Middle frontal gyrus (tissue), 1 donor: ENCODE results near the gene TMEM132C.

Source experiments
- DNase-seq: peaks from one replicate; pipeline ENCODE4 v3.0.0-alpha.2; 2015; ENCODE audit warnings: low spot score; ENCODE audit errors: extremely low spot score

TMEM132C gene

GRCh38 chr12:128657378-128657777, 390.4 kb downstream of the TMEM132C start:
- no peak for DNase-seq

DNA sequence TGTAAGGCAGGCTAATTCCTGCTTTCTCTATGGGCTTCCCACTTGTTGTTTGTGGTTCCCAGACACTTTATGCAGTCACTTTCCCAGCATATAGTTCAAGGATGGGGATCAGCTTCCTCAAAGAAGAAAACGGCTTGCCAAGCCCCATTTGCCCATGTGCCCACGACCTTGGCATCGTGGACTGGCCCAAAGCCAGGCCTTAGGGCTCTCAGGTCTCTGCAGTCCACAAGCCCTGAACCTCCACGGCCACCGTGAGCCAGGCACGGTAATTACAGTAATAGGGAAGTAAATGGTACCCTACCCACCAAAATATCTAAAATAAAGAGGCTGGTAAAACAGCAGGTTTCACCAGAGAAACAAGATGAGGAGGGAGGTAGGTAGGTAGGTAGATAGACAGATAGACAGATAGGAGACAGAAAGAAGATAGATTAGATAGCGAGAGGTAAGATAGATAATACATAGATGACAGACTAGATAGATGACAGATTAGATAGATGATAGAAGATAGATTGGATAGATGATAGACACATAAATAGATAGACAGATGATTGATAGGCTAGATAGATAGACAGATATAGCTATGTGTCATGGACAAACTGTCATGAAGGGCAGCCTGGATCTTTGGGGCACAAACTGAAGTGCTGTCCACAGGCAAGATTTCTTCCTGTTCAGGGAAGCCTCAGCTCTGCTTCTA, 393.7 kb downstream of the TMEM132C start:
- no peak for DNase-seq

DNA sequence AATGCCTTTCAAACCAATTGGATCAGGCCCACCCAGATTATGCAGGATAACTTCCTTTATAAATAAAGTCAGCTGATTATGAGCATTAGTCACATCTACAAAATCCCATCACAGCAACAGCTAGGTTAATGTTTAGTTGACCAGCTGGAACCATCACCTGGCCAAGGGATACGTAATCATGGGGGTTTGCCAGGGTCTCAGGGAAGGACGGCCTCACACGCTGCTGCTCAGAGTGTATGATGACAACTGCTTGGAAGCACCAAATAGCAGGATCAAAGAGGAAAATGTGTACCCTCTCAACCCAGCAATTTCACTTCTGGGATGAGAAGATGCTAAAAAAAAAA, 394.2 kb downstream of the TMEM132C start:
- no peak for DNase-seq

- DNase-seq, result no peak
These were observed 395.1 kb downstream of the TMEM132C start for GRCh38 chr12:128662101-128662500.

DNA sequence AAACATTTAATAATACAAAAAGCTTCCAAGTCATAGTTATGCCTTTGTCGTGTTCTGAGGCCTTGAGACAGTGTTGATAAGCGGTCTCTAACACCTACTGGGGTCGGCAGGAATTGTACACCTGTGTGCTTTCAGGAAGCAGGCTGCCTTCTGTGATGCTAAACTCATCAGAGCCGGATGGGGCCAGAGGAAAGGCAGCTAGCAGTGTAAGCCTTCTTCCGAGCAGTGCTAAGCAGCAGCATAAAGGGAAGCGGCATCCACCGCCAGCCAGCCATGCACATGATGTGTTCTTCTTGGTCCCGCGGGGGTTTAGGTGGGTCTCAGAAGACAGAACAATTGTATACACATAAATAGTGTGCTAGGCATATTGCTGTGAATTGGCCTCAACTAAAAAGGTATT, 397.5 kb downstream of the TMEM132C start:
- DNase-seq, result no peak

DNA sequence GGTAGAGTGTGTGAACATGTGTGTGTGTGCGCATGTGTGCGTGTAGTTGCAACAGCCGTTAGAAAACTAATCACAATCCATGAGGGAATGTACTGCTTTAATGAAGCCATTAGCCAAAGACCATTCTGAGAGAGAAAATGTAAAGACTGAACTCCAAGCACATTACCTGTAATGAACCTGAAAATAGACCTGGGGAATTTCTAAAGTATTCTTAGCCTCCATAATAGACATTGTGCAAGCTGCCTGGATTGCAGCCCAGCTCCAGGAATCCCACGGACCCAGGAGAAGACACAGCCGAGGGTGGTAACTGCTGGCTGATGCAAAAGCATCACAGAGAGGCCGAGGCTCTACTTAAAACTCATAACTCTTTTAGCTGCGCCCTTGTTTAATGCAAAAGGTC, 400.2 kb downstream of the TMEM132C start:
- no peak for DNase-seq

DNA sequence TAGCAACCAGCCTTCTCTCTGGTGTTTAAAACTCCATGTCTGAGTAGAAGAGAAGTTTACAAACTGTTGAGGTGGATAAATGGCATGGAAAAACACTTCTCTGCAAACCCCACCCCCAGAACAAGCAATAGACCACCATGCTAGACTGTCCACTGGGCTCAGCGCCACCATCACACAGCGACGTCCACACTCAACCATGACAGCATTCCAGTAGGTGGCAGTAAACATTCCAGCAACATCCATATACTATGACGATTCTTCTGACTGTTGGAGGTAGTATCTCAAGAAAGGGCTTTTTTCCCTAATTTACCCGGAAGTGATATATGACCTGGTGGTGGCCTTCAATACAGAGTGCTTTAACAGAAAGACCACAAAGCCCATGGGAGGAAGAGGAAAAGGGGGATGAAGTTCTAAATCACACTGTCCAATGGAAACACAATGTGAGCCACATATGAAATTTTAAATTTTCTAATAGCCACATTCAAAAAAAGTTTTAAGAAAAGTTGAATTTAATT, 404.6 kb downstream of the TMEM132C start:
- no peak for DNase-seq

- no peak for DNase-seq
These were observed 405.5 kb downstream of the TMEM132C start for GRCh38 chr12:128672428-128672827.

GRCh38 chr12:128672893-128673292, 405.9 kb downstream of the TMEM132C start:
- no peak for DNase-seq

DNA sequence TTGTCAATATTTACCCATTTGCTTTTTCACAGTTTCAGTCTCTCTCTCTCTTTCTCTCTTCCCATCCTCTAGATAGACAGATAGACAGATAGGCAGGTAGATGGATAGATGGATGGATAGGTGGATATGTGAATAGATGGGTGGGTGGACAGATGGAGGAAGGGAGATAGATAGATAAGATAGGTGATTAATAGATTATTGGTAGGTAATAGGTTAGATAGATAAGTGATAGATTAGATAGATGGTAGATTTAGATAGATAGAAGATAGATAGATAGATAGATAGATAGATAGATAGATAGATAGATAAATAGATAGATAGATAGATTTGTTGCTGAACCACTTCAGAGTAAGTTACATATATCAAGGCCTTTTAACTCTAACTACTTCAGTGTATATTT, 408.6 kb downstream of the TMEM132C start:
- no peak for DNase-seq

GRCh38 chr12:128680555-128680954, 413.6 kb downstream of the TMEM132C start:
- no peak for DNase-seq

- no peak for DNase-seq
These were observed 415.7 kb downstream of the TMEM132C start for GRCh38 chr12:128682548-128683275.

- DNase-seq, result no peak
These were observed 417.4 kb downstream of the TMEM132C start for GRCh38 chr12:128684352-128684751.

DNA sequence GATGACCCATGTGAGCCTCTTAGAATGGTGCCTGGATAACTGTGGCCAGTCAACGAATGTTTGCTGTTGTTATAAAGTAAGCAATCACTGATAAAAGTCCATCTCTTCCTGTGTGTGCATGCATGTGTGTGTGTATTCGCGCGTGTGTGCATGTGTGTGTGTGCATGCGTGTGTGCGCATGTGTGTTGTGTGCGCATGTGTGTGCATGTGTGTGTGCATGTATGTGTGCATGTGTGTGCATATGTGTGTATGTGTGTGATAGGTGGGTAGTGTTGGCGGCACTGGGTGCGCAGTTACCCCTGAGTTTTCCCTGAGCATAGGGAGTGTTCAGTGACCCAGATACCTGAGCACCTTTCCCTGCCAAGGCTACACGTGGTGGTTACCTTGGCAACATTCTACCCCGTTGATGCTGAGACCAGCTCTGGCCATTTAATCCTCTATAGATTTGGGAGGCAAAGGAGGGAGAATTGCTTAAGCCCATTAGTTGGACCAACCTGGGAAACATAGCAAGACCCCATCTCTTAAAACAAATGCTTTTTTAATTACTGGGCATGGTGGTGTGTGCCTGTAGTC, 419.0 kb downstream of the TMEM132C start:
- no peak for DNase-seq

DNA sequence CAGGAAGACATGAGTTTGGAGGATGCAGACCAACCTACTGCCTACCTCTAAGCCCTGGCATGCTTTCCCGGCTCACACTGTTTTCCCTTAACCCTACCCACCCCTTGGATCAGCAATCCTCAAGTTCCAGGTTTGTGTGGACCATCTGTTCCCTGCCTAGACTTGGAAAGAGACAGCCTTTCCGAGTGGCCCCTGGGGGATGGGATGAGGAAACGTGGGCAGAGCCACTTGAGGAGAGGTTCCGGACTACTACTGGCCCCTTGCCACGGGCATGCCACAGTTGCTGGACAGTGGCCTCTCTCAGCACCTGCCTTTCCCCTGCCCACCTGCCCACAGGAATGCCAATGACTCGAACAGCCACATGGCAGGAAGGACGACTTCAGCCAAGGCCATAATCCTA, 420.9 kb downstream of the TMEM132C start:
- no peak for DNase-seq

- no peak for DNase-seq
These were observed 423.7 kb downstream of the TMEM132C start for GRCh38 chr12:128690641-128691040.

- DNase-seq, result no peak
These were observed 426.1 kb downstream of the TMEM132C start for GRCh38 chr12:128693115-128693514.

DNA sequence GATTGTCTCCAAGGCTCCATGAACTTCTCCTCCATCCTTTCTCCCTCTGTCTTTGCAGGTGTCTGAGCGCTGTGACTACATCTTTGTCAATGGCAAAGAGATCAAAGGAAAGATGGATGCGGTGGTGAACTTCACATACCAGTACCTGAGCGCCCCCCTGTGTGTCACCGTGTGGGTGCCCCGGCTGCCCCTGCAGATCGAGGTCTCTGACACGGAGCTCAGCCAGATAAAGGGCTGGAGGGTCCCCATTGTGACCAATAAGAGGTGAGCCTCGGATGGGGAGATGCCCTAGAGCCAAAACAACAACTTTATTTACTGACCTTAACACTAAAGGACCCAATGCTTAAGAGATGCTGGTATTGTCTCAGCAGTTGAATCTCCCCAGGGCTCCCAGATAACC, 426.8 kb downstream of the TMEM132C start:
- DNase-seq, result no peak

GRCh38 chr12:128694445-128694844, 427.5 kb downstream of the TMEM132C start:
- no peak for DNase-seq

GRCh38 chr12:128695697-128696096, 428.7 kb downstream of the TMEM132C start:
- DNase-seq, result no peak

GRCh38 chr12:128698301-128698972, 431.5 kb downstream of the TMEM132C start:
- no peak for DNase-seq

DNA sequence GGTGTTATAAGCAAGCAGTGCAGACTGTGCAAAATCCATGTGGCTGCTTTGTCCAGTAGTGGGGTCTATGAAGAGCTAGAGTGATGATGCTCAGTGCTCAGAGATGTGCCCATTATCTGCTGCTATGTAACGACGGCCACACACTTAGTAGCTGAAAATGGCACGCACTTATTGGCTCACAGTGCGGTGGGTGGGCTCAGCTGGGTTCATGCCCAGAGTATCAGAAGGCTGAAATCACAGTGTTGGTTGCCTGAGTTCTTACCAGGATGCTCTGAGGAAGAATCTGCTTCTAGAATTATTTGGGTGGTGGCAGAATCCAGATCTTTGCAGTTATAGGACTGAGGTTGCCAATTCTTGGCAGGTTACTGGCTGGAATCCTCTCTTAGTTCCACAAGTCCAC, 432.1 kb downstream of the TMEM132C start:
- no peak for DNase-seq
